Measurements from ENCODE around the gene DSTYK.
"Not testable (repeated sequence)": the region's sequence is repeated elsewhere in the genome, so short reads cannot be mapped to it uniquely, and the experiment has no call there.

Gene DSTYK

GRCh38 chr1:205211839-205212536 lies 486 bp upstream of the DSTYK start:
- no peak for DNase-seq

- no peak for DNase-seq
Observed at GRCh38 chr1:205210756-205211168, 740 bp downstream of the DSTYK start.

- no peak for DNase-seq
Observed at GRCh38 chr1:205208811-205209210, 2.7 kb downstream of the DSTYK start.

DNA sequence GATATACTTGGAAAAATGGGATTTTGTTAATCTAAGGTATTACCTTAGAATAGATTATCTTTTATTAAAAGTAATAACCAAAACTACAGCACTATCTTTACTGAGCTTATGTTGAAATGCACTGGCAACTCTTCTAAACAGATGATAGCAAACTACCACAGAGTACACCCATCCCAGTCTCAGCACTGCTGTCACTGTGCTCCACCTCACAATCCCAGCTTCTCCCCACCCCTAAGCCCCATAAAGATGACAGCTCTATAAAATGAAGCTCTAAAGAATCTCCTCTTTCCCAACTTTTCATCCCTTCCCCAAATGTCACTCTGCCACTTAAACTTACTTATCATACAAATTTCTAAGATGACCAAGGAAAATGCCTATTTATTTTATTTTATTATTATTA lies 6.4 kb downstream of the DSTYK start:
- no peak for DNase-seq

- peak; percentile 24 for DNase-seq
Observed at GRCh38 chr1:205204552-205204951, 7.0 kb downstream of the DSTYK start.

DNA sequence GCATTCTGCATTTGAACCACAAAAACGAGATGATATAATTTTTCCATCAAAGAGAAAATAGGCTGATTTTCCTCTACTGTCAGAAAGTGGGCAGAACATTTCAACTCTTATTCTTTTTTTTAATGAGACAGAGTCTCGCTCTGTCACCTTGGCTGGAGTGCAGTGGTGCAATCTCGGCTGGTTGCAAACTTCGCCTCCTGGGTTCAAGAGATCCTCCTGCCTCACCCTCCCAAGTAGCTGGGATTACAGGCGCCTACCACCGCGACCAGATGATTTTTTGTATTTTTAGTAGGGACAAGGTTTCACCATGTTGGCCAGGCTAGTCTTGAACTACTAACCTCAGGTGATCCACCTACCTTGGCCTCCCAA lies 11.6 kb downstream of the DSTYK start:
- DNase-seq, result no peak

DNA sequence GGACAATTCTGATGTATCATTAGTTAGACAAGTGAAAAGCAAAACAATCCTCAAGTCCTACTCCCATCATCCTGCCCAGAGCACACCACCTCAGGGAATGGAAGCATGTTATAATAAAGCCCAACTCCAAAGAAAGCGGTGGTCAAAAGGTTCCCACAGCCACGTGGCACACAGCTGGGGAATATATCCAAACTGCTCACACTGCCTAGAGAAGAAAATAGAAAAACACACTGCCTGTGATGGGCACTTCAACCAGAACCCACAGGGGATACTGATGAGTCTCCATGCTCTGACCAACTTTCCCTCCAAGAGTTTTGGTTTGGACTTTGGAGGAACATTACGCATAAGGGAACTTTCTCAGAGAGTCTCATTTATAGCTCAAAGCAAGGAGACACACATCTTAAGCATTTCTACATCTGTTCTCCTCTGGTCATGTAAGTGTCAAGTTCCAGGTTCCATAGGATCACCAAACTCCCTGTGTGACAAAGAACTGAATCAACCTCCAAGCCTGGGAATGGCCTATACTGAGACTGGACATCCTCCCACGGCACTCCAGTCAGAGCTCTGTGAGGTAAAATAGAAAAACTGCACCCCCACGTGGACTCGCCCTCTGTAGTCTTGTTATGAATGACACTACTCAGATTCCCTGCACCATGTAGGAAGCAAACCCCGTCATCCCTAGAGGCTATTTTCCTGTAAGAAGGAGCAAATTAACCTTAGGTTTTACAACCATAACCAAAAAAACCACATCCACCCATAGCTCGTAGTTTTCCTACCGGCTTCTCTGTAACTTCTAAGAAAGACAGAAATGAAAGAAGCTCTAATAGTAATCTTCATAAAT lies 12.2 kb downstream of the DSTYK start:
- no peak for DNase-seq

DNA sequence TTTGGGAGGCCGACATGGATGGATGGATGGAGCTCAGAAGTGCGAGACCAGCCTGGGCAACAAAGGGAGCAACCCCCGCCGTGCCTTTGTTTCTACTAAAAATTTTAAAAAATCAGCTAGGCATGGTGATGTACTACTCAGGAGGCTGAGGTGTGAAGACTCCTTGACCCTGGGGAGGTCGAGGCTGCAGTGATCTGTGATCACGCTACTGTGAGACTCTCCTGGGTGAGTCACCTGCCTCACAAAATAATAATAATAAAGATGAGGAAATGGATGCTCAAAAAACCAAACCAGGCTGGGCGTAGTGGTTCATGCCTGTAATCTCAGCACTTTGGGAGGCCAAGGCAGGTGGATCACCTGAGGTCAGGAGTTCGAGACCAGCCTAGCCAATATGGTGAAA lies 19.2 kb downstream of the DSTYK start:
- no peak for DNase-seq

GRCh38 chr1:205191622-205192021 lies 19.9 kb downstream of the DSTYK start:
- DNase-seq, result no peak

DNA sequence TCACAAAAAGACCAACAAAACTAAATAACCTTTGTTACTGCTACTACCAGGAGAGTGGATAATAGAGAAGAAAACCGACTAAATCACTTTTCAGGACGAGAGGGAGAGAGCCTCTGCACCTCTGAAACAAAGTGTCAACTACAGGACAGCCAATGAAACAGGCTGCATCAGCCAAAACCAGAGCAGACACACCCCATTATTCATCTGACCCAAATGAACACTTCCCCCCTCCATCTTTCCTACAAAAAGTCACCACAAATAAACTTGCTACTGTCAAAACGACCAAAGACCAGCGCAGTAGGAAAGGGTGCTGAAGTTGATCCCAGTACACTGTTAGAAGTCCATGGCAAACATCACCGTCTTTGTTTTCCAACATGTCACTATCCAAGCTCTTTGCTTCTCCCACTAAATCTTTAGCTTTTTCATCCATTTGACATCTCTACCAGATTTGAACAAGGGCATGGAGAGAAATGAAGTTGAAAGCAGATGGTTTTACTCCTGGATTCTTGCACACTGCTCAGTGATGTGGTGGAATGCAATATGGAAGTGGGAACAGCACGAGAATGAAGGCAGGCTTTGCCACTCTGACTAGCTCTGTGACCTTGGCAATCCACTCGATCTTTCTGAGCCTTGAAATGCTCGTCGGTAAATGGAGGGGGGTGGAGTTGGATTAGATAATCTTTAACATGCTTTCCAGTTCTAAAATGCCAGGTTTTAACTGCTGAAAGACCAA lies 20.5 kb downstream of the DSTYK start:
- DNase-seq, result no peak

DNA sequence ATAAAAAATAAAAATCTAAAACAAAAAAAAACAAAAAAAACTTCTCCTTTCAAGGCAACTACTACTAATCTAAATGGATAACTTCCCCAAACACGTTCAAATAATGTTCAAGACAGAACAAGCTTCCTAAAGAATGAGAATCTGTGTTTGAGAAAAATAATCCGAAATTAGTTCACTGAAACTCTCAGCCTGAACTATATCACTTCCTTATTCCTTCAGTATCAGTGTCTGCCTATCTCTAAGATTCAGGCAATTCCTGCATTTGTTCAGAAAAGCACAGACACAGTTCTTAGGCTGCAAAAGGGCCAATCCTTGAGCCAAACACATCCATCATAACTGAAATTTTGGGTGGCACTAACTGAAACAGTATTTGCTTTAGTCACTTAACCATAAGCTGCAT lies 22.4 kb downstream of the DSTYK start:
- no peak for DNase-seq

DNA sequence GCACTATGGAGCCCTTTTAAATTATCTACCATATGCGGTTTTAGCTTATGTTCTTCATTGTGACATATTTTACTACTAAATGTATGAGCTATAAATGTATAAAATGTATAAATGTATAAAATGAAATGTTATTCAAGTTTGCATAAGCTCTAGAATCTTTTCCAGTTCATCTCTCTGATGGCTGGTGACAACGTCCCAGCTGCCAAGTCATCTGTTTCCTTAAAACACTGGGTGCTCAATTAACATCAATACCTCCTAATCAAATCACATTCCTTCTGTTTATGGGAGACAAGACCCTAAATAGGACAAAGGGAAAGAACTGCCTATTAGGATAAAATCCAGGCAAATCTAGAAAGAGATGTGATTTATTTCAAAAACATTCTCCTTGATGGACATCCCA lies 22.9 kb downstream of the DSTYK start:
- DNase-seq, result no peak

- no peak for DNase-seq
Observed at GRCh38 chr1:205188098-205188497, 23.4 kb downstream of the DSTYK start.

GRCh38 chr1:205187420-205187819 lies 24.1 kb downstream of the DSTYK start:
- no peak for DNase-seq

- DNase-seq, result no peak
Observed at GRCh38 chr1:205186191-205186590, 25.3 kb downstream of the DSTYK start.

DNA sequence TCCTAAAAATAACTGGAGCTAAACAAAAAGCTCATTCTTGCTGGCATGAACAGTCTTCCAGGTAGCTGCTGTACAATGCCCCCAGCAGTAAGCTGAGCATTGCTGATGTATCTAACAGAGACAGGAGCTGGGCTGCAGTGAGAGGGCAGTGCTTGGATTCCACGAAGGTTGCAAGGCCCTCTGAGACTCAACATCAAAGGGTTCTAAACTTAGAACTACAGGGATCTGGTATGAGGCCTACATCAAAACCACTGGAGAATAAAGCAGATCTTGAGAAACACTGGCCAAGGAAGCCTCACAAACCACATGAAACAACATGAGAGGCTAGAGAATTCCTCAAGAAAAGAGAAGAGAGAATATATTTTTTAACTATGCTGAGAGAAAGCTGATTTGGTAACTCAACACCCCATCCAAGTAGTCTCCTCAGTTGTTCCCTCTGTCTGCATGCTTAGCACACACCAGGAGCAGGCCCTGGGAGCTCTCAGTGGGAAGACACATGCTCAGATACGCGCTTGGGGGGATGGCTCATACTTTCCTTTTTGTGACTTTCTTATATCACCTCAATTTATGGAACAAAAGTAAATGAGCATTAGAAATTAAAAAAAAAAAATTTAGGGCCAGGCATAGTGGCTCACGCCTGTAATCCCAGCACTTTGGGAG lies 27.7 kb downstream of the DSTYK start:
- no peak for DNase-seq

DNA sequence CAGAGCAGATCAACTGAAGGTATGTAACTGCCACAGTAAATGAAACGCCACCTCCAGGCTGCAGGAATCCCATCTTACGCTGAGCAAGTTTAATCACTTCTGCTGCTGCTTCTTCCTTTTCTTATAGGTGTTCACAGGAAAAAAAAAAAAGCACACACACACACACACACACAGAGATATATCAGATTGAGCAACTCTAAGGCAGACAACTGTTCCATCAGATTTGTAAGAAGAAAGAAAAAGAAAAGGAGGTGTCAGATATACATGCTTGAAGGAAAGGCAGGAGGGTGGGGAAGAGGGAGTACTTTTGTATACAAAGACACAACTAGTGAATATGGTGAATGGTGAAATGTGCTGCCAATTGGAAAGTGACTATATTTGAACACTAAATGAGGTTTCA lies 28.6 kb downstream of the DSTYK start:
- DNase-seq, result no peak

- not testable (repeated sequence) for DNase-seq
Observed at GRCh38 chr1:205180331-205180730, 31.2 kb downstream of the DSTYK start.

DNA sequence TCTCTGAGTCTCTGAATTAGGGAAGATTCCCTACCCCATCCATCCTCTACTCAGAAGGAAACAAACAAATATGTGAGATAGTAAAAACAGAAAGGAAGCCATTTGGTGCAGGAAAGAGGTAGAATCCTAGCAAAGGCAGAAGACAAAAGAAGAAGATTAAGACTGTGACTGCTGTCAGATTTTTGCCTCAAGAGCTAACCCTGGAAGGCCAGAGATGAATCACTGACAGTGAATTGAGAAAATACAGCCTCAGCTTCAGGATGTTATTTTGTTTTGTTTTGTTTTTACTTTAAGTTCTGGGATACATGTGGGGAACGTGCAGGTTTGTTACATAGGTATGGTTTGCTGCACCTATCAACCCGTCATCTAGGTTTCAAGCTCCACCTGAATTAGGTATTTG lies 31.7 kb downstream of the DSTYK start:
- DNase-seq, result no peak

DNA sequence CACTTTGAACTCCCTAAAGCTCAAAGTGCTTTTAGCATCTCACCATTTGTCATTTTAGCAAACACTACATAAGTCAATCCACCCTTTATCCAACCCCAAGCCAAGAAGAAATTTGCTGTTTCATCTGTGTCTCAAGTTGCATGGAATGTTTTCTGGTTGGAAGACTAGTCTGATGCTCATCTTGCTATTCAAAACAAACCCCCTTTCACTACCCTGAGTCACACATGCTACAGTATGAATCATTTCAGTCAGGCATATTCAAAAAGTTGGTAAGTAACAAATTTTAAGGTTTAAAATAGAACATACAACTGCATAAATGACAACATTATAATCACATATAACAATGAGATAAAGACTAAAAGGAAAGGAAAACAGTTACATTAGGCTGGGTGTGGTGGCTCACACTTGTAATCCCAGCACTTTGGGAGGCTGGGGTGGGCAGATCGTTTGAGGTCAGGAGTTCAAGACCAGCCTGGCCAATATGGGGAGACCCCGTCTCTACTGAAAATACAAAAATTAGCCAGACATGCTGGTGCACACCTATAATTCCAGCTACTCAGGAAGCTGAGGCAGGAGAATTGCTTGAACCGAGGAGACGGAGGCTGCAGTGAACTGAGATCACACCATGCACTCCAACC lies 38.7 kb downstream of the DSTYK start:
- DNase-seq, result peak; percentile 94

DNA sequence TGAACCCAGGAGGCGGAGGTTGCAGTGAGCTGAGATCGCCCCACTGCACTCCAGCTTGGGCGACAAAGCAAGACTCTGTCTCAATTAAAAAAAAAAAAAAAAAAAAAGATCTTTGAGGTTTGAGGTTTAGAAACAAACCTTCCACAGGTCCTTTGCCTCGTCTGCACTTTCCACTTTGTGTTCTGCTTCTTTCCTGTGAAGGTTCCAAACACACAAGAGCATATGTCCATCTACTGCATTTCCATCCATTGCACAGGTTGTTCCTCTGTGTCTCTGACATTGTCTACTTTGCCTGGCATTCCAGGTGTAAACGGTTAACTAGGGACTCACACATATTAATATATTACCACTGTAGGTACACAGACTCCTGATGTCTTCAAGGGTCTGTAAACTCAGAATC lies 40.1 kb downstream of the DSTYK start:
- DNase-seq, result no peak

- DNase-seq, result no peak
Observed at GRCh38 chr1:205170532-205171269, 40.8 kb downstream of the DSTYK start.

Measured in kidney glomerular epithelial cell (primary cell).